HepG2 (cell line): ENCODE data around the gene NEU4. TPM values are rescaled to one million over a fixed set of nuclear protein-coding genes. Genes with fewer than 3 reads are reported as not detected.

Experiments
- ARID4A ChIP-seq: sonication (generic); formaldehyde crosslinking; IDR thresholded peaks from 2 replicates; pipeline ENCODE4 v1.5.0; 2020; ENCODE audit warnings: mild to moderate bottlenecking, missing genetic modification reagents, borderline replicate concordance
- DR1 ChIP-seq: sonication (generic); formaldehyde crosslinking; IDR thresholded peaks from 2 replicates; pipeline ENCODE4 v1.8.0; 2021; ENCODE audit warnings: mild to moderate bottlenecking, missing genetic modification reagents, inconsistent platforms
- HMGXB4 ChIP-seq, 2 experiments: sonication (generic) in 1 of 2; formaldehyde crosslinking in 1 of 2; IDR thresholded peaks; 2 replicates each; pipeline versions ENCODE4 v1.4.0 to v1.6.1; 2018 to 2020; ENCODE audit warnings: missing genetic modification reagents in 2 of 2, borderline replicate concordance in 1 of 2, low read depth in 1 of 2, mild to moderate bottlenecking in 1 of 2, missing biosample characterization in 1 of 2
- HNF4A ChIP-seq: sonication (generic); formaldehyde crosslinking; IDR thresholded peaks from 2 replicates; pipeline ENCODE4 v1.4.0; 2020; ENCODE audit warnings: missing genetic modification reagents
- KDM2A ChIP-seq: sonication (generic); formaldehyde crosslinking; IDR thresholded peaks from 2 replicates; pipeline ENCODE4 v1.4.0; 2020; ENCODE audit warnings: low read depth, missing genetic modification reagents, borderline replicate concordance
- PAWR ChIP-seq: sonication (generic); formaldehyde crosslinking; IDR thresholded peaks from 2 replicates; pipeline ENCODE4 v1.4.0; 2020; ENCODE audit warnings: missing genetic modification reagents, mild to moderate bottlenecking, borderline replicate concordance
- SCMH1 ChIP-seq: sonication (generic); formaldehyde crosslinking; IDR thresholded peaks from 2 replicates; pipeline ENCODE4 v1.9.0; 2021; ENCODE audit warnings: missing genetic modification reagents, mild to moderate bottlenecking, borderline replicate concordance
- SMAD3 ChIP-seq: sonication (generic); formaldehyde crosslinking; IDR thresholded peaks from 2 replicates; pipeline ENCODE4 v1.4.0; 2020; ENCODE audit warnings: missing genetic modification reagents
- TGIF2 ChIP-seq: IDR thresholded peaks from 2 replicates; pipeline ENCODE4 v1.6.1; 2016; ENCODE audit warnings: control low read depth, missing compliant biosample characterization
- ZBTB10 ChIP-seq: sonication (generic); formaldehyde crosslinking; IDR thresholded peaks from 2 replicates; pipeline ENCODE4 v1.4.0; 2020; ENCODE audit warnings: missing genetic modification reagents, borderline replicate concordance
- ZNF235 ChIP-seq: sonication (generic); formaldehyde crosslinking; IDR thresholded peaks from 2 replicates; pipeline ENCODE4 v1.8.1; 2023; ENCODE audit warnings: mild to moderate bottlenecking, missing genetic modification reagents, borderline replicate concordance
- ZNF263 ChIP-seq: sonication (generic); formaldehyde crosslinking; IDR thresholded peaks from 2 replicates; pipeline ENCODE4 v1.4.0; 2020; ENCODE audit warnings: missing genetic modification reagents
- ZNF503 ChIP-seq: sonication (generic); formaldehyde crosslinking; IDR thresholded peaks from 2 replicates; pipeline ENCODE4 v1.4.0; 2020; ENCODE audit warnings: missing genetic modification reagents
- ZUFSP ChIP-seq: sonication (generic); formaldehyde crosslinking; IDR thresholded peaks from 2 replicates; pipeline ENCODE4 v1.9.0; 2021; ENCODE audit warnings: missing genetic modification reagents, mild to moderate bottlenecking, borderline replicate concordance
- polyA plus RNA-seq, 8 experiments: library from polyadenylated mRNA; depleted of rRNA in 3 of 8; stranded (reverse) in 7 of 8; unstranded in 1 of 8; fragments of >200 nt; fragmentation: Illumina TruSeq in 4 of 8; extraction: Trizol in 4 of 8; gene quantifications; 2 replicates each; pipeline versions ENCODE4 v1.2.1 to v1.2.3, GENCODE V29; 2011 to 2016; ENCODE audit warnings: low read depth in 4 of 8, missing spikeins in 1 of 8, mixed read lengths in 1 of 8; ENCODE audit not compliant: insufficient read depth in 1 of 8
- total RNA-seq, 5 experiments: library from RNA; depleted of rRNA; stranded (reverse); fragments of >200 nt; fragmentation: Illumina TruSeq; extraction: Trizol; gene quantifications; 2 replicates each; pipeline ENCODE4 v1.2.3, GENCODE V29; 2016; ENCODE audit warnings: low read depth in 1 of 5

NEU4 gene
- total and polyA plus RNA-seq, 2 of the 13 experiments (the other 11 are each of a cell fraction or from before 2014, with no cell fraction given), result 53.5 to 107 TPM

- no peak; the same call in 1 of the 2 replicates for TF ChIP-seq ZBTB10 (CRISPR knock-in tag)
- no peak; a peak in 2 of 4 replicates for TF ChIP-seq HMGXB4 (CRISPR knock-in tag; IDR thresholded peaks at IDR 0.05; ENCODE audit: borderline replicate concordance in 1 of 2, low read depth in 1 of 2)
- peak; percentile 96; the same call in 1 of the 2 replicates for TF ChIP-seq KDM2A (CRISPR knock-in tag)
- TF ChIP-seq SMAD3 (CRISPR knock-in tag), result no peak; the same call in none of the 2 replicates
- TF ChIP-seq HNF4A (CRISPR knock-in tag), result peak; percentile 84
- TF ChIP-seq ZNF263 (CRISPR knock-in tag), result peak; percentile 98
- no peak for TF ChIP-seq ZUFSP (CRISPR knock-in tag)
- 0 out of 2 replicates have a peak, but pooled peaks have one; percentile 4 for TF ChIP-seq PAWR (CRISPR knock-in tag)
- TF ChIP-seq ZNF235, result no peak; the same call in 1 of the 2 replicates
- peak; percentile 23; the same call in 1 of the 2 replicates for TF ChIP-seq ARID4A
- TF ChIP-seq DR1 (CRISPR knock-in tag), result no peak
- no peak for TF ChIP-seq SCMH1
- TF ChIP-seq TGIF2 (CRISPR knock-in tag), result peak; percentile 81
- TF ChIP-seq ZNF503, result peak; percentile 47; the same call in 1 of the 2 replicates
These were observed 35.2 kb upstream of the NEU4 start (continued) for GRCh38 chr2:241773511-241774418.
